ENCODE results near the gene SRPX2. TPM values are rescaled to one million over a fixed set of nuclear protein-coding genes. Genes with fewer than 3 reads are reported as not detected.

Gene SRPX2
- polyA plus RNA-seq, 1 donor (not counting 4 experiments of a cell fraction or from before 2014, with no cell fraction given), result 4.0 TPM

DNA sequence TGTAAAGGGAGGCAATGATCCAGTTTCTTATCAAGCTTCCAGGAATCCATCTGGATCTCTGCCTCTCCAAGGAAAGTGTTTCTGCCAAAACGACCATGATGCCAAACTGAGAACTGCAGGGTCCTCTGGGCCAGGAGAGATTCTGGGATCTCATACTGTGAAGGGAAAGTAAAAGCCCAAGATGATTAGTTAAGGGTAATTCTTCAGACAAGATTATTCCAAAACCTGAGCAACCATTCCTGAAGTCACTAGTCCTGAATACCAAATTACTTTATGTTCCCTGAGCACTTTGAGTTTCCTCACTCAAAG lies 42.0 kb downstream of the SRPX2 start:
- Histone ChIP-seq H3K79me2 (ENCODE audit: control insufficient read depth, insufficient read depth, low read length) (no peaks in the 10 kb centered on the region), H3K4me1 (ENCODE audit: control insufficient read depth, extremely low read depth, insufficient read depth, low read length) (no peaks in the 10 kb centered on the region), H2AFZ (ENCODE audit: control insufficient read depth, low read length) (no peak overlapping the region), H3K9ac (ENCODE audit: control insufficient read depth, extremely low read depth, insufficient read depth, low read length) (no peak overlapping the region), H3K27me3 (ENCODE audit: control insufficient read depth, extremely low read depth, insufficient read depth, low read length) (no peaks in the 10 kb centered on the region), H3K4me3 (ENCODE audit: control insufficient read depth in 2 of 3, extremely low read depth in 1 of 3, insufficient read depth in 2 of 3, low read depth in 1 of 3, low read length in 3 of 3) (no peak overlapping the region), H3K27ac (ENCODE audit: control insufficient read depth, insufficient read depth, low read length) (no peak overlapping the region), H3K9me1 (ENCODE audit: control insufficient read depth, extremely low read depth, insufficient read depth, low read length) (no peaks in the 10 kb centered on the region), H3K4me2 (ENCODE audit: control insufficient read depth, extremely low read depth, insufficient read depth, low read depth, low read length) (no peak overlapping the region), H3K36me3 (ENCODE audit: control insufficient read depth in 2 of 2, extremely low read depth in 1 of 2, insufficient read depth in 2 of 2, low read length in 2 of 2) (no peaks in the 10 kb centered on the region), H3K9me3 (ENCODE audit: control insufficient read depth, low read depth, low read length) (no peaks in the 10 kb centered on the region), H4K20me1 (ENCODE audit: control insufficient read depth, extremely low read depth, insufficient read depth, low read length) (no peaks in the 10 kb centered on the region)
- FAIRE-seq, result no peak
- TF ChIP-seq, protein P1, sequence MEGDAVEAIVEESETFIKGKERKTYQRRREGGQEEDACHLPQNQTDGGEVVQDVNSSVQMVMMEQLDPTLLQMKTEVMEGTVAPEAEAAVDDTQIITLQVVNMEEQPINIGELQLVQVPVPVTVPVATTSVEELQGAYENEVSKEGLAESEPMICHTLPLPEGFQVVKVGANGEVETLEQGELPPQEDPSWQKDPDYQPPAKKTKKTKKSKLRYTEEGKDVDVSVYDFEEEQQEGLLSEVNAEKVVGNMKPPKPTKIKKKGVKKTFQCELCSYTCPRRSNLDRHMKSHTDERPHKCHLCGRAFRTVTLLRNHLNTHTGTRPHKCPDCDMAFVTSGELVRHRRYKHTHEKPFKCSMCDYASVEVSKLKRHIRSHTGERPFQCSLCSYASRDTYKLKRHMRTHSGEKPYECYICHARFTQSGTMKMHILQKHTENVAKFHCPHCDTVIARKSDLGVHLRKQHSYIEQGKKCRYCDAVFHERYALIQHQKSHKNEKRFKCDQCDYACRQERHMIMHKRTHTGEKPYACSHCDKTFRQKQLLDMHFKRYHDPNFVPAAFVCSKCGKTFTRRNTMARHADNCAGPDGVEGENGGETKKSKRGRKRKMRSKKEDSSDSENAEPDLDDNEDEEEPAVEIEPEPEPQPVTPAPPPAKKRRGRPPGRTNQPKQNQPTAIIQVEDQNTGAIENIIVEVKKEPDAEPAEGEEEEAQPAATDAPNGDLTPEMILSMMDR (optimal IDR thresholded peaks at IDR 0.05 in 1 of 3, IDR thresholded peaks at IDR 0.05 in 1 of 3, conservative IDR thresholded peaks at IDR 0.05 in 1 of 3; ENCODE audit: extremely low read depth in 1 of 3, insufficient read depth in 2 of 3, low read length in 3 of 3), result no peak
- TF ChIP-seq EZH2 (IDR thresholded peaks at IDR 0.05; ENCODE audit: low read length), result no peak
- no peak for DNase-seq (ENCODE audit: low read depth, low spot score)
- dilution Hi-C loops (cut with MboI; ENCODE audit: extremely low pct_ligation_motif_present, low sequenced_read_pairs), result no loop called here

DNA sequence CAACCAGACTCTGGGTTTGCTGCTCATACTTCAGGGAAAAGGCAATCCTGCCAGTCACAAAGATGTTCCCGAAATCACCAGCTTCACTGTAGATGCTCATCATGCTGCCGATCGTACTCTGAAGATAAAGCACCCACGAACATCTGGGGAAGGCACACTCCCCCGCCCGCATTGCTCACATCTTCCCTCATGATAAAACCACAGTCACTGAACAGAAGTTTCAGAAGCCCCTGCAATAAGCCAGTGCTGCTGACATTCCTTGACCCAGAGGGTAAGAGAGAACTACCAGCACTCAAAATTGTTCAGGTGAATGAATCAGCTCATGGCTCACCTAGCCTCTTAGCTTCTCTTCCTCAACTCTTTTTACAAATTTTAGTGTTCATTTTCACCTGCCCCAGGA lies 43.1 kb downstream of the SRPX2 start:
- no peaks in the 10 kb centered on the region for H3K79me2 ChIP-seq (ENCODE audit: control insufficient read depth, insufficient read depth, low read length)
- no peak for TF ChIP-seq EZH2 (IDR thresholded peaks at IDR 0.05; ENCODE audit: low read length)
- TF ChIP-seq, protein P1 (optimal IDR thresholded peaks at IDR 0.05 in 1 of 3, IDR thresholded peaks at IDR 0.05 in 1 of 3, conservative IDR thresholded peaks at IDR 0.05 in 1 of 3; ENCODE audit: extremely low read depth in 1 of 3, insufficient read depth in 2 of 3, low read length in 3 of 3), result no peak
- H3K9me3 ChIP-seq (ENCODE audit: control insufficient read depth, low read depth, low read length), result no peaks in the 10 kb centered on the region
- DNase-seq (ENCODE audit: low read depth, low spot score) (no peak), FAIRE-seq (peak; percentile 5)
- H3K4me3 ChIP-seq (ENCODE audit: control insufficient read depth in 2 of 3, extremely low read depth in 1 of 3, insufficient read depth in 2 of 3, low read depth in 1 of 3, low read length in 3 of 3), result no peak overlapping the region
- H3K27ac ChIP-seq (ENCODE audit: control insufficient read depth, insufficient read depth, low read length), result no peak overlapping the region
- H3K36me3 ChIP-seq (ENCODE audit: control insufficient read depth in 2 of 2, extremely low read depth in 1 of 2, insufficient read depth in 2 of 2, low read length in 2 of 2), result no peaks in the 10 kb centered on the region
- no peak overlapping the region for H2AFZ ChIP-seq (ENCODE audit: control insufficient read depth, low read length)
- no peaks in the 10 kb centered on the region for H3K9me1 ChIP-seq (ENCODE audit: control insufficient read depth, extremely low read depth, insufficient read depth, low read length)
- H3K4me1 ChIP-seq (ENCODE audit: control insufficient read depth, extremely low read depth, insufficient read depth, low read length), result no peaks in the 10 kb centered on the region
- dilution Hi-C loops (cut with MboI; ENCODE audit: extremely low pct_ligation_motif_present, low sequenced_read_pairs), result no loop called here
- H3K27me3 ChIP-seq (ENCODE audit: control insufficient read depth, extremely low read depth, insufficient read depth, low read length), result no peaks in the 10 kb centered on the region
- no peak overlapping the region for H3K9ac ChIP-seq (ENCODE audit: control insufficient read depth, extremely low read depth, insufficient read depth, low read length)
- no peaks in the 10 kb centered on the region for H4K20me1 ChIP-seq (ENCODE audit: control insufficient read depth, extremely low read depth, insufficient read depth, low read length)
- no peak overlapping the region for H3K4me2 ChIP-seq (ENCODE audit: control insufficient read depth, extremely low read depth, insufficient read depth, low read depth, low read length)
